ENCODE measurements around the gene CUEDC1.

DNA sequence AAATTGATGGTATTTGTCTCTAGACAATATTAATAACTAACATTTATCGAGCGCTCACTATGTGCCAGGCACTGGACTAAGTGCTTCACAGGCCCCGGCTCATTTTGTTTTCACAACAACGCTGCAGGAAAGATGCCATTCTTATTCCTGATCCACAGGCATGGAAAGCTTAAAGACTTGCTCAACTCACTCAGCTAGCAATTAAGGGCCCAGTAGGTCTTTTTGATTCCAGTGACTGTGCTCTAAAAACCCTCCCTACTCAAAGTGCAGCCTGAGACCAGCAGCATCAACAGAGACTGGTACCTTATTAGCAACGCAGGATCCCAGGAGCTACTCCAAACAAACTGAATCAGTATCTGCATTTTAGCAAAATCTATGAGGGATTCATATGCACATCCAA, 35.3 kb downstream of the CUEDC1 start:
- TF ChIP-seq EZH2 (IDR thresholded peaks at IDR 0.05) (no peak), POLR2AphosphoS5 (IDR thresholded peaks at IDR 0.05; ENCODE audit: borderline replicate concordance, low read depth, low read length) (no peak), FOXP2 (optimal IDR thresholded peaks at IDR 0.05; ENCODE audit: control extremely low read depth, extremely low read length, insufficient read depth) (no peak)
